HEK293T (cell line): Measurements from ENCODE around the gene CTSH.

Source experiments
- ARNT ChIP-seq: fragments of 450-650 bp; IDR thresholded peaks from 2 replicates; pipeline ENCODE4 v1.6.1; 2017; ENCODE audit warnings: mild to moderate bottlenecking
- BHLHE40 ChIP-seq: fragments of 450-650 bp; IDR thresholded peaks from 2 replicates; pipeline ENCODE4 v1.6.1; 2016; ENCODE audit warnings: mild to moderate bottlenecking, moderate library complexity, borderline replicate concordance
- HDGF ChIP-seq: fragments of 450-650 bp; IDR thresholded peaks from 2 replicates; pipeline ENCODE4 v1.6.1; 2017; ENCODE audit warnings: antibody characterized with exemption, borderline replicate concordance
- LEF1 ChIP-seq: fragments of 450-650 bp; IDR thresholded peaks from 2 replicates; pipeline ENCODE4 v1.6.1; 2017; ENCODE audit warnings: mild to moderate bottlenecking, borderline replicate concordance
- SP1 ChIP-seq: fragments of 450-650 bp; IDR thresholded peaks from 2 replicates; pipeline ENCODE4 v1.6.1; 2017
- TF ChIP-seq, protein P1 (sequence below): fragments of 450-650 bp; IDR thresholded peaks from 2 replicates; pipeline ENCODE4 v1.6.1; 2016

DNA sequence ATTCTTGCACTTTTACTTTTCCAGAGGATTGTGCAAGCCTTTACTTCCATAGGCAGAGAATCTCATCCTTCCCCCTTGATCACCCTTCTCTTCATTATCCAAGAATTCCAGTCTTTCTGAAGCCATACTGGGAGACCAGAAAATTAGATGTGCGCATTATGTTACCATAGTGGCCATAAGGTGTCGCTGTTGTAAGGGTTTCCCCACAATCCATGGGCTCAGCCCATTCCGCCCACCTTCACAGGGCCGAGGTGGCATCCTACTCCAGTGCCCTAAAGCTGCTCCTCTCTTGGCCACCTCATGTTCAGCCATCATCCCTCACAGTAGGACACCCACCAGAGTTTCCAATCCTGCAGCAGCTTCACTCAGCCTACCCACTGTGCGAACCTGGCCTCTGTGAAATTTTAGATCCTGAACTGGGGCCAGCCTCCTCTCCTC, 35.0 kb downstream of the CTSH start:
- TF ChIP-seq ARNT (no peak), SP1 (no peak), HDGF (0 out of 2 replicates have a peak, but pooled peaks have one; percentile 54), BHLHE40 (no peak), LEF1 (no peak)
- TF ChIP-seq, protein P1, sequence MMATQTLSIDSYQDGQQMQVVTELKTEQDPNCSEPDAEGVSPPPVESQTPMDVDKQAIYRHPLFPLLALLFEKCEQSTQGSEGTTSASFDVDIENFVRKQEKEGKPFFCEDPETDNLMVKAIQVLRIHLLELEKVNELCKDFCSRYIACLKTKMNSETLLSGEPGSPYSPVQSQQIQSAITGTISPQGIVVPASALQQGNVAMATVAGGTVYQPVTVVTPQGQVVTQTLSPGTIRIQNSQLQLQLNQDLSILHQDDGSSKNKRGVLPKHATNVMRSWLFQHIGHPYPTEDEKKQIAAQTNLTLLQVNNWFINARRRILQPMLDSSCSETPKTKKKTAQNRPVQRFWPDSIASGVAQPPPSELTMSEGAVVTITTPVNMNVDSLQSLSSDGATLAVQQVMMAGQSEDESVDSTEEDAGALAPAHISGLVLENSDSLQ = no peak
